ENCODE results near the gene NAV1. TPM values are rescaled to one million over a fixed set of nuclear protein-coding genes. Genes with fewer than 3 reads are reported as not detected.

NAV1 gene
- polyA plus RNA-seq, 4 donors, result 0.67 to 6.4 (median 3.4) TPM

DNA sequence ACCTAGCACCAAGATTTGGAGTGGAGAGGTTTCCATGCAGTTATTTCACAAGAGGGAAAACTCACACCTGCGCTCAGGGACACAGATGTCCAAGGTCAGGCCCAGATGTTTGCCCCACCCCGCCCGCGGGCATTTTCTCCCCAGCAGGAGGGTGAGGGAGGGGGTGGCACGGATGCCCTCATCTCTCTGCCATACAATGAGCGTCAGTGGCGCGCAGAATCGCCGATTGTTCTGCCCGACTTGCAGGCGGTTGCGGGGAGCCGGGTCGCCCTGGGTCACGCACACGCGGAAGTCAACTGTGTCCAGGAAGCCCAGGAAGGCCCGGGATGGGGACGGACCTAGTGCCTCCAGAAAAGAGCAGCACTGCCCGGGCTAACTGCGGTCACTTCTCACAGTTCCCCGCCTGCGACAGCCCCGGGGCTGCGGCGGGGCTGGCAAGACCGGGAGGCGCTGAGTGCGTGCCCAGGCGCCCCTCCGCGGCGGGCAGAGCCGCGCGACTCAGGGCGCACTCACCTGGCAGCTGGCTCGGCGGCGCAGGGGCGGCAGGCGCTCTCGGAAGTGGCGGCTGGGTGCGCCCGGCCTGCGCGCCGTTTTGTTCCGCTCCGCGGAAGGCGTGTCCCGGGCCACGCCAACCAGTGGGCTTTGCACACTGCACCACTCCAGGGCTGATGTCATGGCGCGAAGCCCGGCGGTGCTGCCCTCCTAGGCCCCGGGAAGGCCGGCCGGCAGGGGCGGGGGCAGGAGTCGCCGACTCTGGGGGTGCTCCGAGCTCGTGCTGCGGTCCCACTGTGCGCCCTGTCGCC is 32.2 kb upstream of the NAV1 start, which contains the start of gene CSRP1:
TSS of gene CSRP1 (minus strand) at position 567 of the 803 bp plus-strand sequence. CDS start 10,820 bp downstream, outside the sequence.
- no peak for FAIRE-seq
- WGBS, 3 donors, result 1% methylated on average over 61 to 71 of the region's 71 CpGs
- H3K4me1 ChIP-seq (ENCODE audit: control insufficient read depth in 3 of 3, insufficient read depth in 2 of 3, low read depth in 1 of 3, low read length in 2 of 3), result peaks cover 4 to 48% (median 4%) of the 10 kb centered on the region in 3 donors

DNA sequence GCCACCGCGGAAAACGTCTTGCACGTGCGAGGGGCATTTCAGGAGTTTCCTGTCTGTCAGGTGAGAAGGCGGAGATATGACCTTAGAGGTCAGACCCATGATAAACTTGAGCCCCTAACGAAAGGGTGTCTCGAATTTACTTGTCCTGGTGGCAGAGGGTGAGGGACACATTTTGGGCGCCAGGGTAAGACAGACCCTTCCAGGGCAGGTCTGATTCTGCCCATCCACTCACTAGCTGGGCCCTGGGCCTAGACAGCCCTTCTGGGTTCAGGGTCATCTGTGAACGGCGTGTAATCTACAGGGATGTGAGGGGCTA is 31.6 kb upstream of the NAV1 start:
- H3K27me3 ChIP-seq (ENCODE audit: control insufficient read depth in 3 of 3, insufficient read depth in 3 of 3, low read length in 3 of 3), result no peaks in the 10 kb centered on the region
- peak overlapping the region; percentile 70 to 81 (median 79) for H3K27ac ChIP-seq (ENCODE audit: low read depth in 1 of 3, low read length in 2 of 3)
- DNase-seq (no peak), FAIRE-seq (no peak)
- H3K36me3 ChIP-seq (ENCODE audit: control insufficient read depth in 3 of 3, insufficient read depth in 2 of 3, low read depth in 1 of 3, low read length in 3 of 3), result peaks cover 0 to 7% (median 0%) of the 10 kb centered on the region in 3 donors
- H3K9me3 ChIP-seq (ENCODE audit: control insufficient read depth in 2 of 2, insufficient read depth in 1 of 2, low read depth in 1 of 2, low read length in 1 of 2), result no peaks in the 10 kb centered on the region
- H3K4me3 ChIP-seq (ENCODE audit: low read depth in 1 of 3, low read length in 3 of 3), result peak overlapping the region; percentile 66 to 88 (median 80)
- WGBS, 3 donors, result 22 to 26% (median 23%) methylated on average over 11 of the region's 11 CpGs
- H3K4me1 ChIP-seq (ENCODE audit: control insufficient read depth in 3 of 3, insufficient read depth in 2 of 3, low read depth in 1 of 3, low read length in 2 of 3), result peaks cover 4 to 48% (median 4%) of the 10 kb centered on the region in 3 donors

More for the DNA sequence above, 32.2 kb upstream of the NAV1 start, which contains the start of gene CSRP1:
- H3K36me3 ChIP-seq (ENCODE audit: control insufficient read depth in 3 of 3, insufficient read depth in 2 of 3, low read depth in 1 of 3, low read length in 3 of 3), result peaks cover 0 to 9% (median 0%) of the 10 kb centered on the region in 3 donors
- peak; percentile 85 to 94 for DNase-seq
- H3K4me3 ChIP-seq (ENCODE audit: low read depth in 1 of 3, low read length in 3 of 3), result peak within 1 kb of the TSS; percentile 66 to 88 (median 80)
- no peaks in the 10 kb centered on the region for H3K27me3 ChIP-seq (ENCODE audit: control insufficient read depth in 3 of 3, insufficient read depth in 3 of 3, low read length in 3 of 3)
- peak within 1 kb of the TSS; percentile 79 to 81 (median 81) for H3K27ac ChIP-seq (ENCODE audit: low read depth in 1 of 3, low read length in 2 of 3)
- H3K9me3 ChIP-seq (ENCODE audit: control insufficient read depth in 2 of 2, insufficient read depth in 1 of 2, low read depth in 1 of 2, low read length in 1 of 2), result no peaks in the 10 kb centered on the region

- Histone ChIP-seq H3K27me3 (ENCODE audit: control insufficient read depth in 3 of 3, insufficient read depth in 3 of 3, low read length in 3 of 3) (no peaks in the 10 kb centered on the region), H3K4me1 (ENCODE audit: control insufficient read depth in 3 of 3, insufficient read depth in 2 of 3, low read depth in 1 of 3, low read length in 2 of 3) (peaks cover 4 to 47% (median 4%) of the 10 kb centered on the region in 3 donors), H3K9me3 (ENCODE audit: control insufficient read depth in 2 of 2, insufficient read depth in 1 of 2, low read depth in 1 of 2, low read length in 1 of 2) (no peaks in the 10 kb centered on the region), H3K36me3 (ENCODE audit: control insufficient read depth in 3 of 3, insufficient read depth in 2 of 3, low read depth in 1 of 3, low read length in 3 of 3) (peaks cover 0 to 3% (median 0%) of the 10 kb centered on the region in 3 donors), H3K27ac (ENCODE audit: low read depth in 1 of 3, low read length in 2 of 3) (no peak overlapping the region), H3K4me3 (ENCODE audit: low read depth in 1 of 3, low read length in 3 of 3) (no peak overlapping the region)
- 89 to 97% (median 95%) methylated on average over 2 of the region's 2 CpGs for WGBS, 3 donors
- DNase-seq (no peak), FAIRE-seq (no peak)
Measured at GRCh38 chr1:201508809-201509208, 30.1 kb upstream of the NAV1 start.

DNA sequence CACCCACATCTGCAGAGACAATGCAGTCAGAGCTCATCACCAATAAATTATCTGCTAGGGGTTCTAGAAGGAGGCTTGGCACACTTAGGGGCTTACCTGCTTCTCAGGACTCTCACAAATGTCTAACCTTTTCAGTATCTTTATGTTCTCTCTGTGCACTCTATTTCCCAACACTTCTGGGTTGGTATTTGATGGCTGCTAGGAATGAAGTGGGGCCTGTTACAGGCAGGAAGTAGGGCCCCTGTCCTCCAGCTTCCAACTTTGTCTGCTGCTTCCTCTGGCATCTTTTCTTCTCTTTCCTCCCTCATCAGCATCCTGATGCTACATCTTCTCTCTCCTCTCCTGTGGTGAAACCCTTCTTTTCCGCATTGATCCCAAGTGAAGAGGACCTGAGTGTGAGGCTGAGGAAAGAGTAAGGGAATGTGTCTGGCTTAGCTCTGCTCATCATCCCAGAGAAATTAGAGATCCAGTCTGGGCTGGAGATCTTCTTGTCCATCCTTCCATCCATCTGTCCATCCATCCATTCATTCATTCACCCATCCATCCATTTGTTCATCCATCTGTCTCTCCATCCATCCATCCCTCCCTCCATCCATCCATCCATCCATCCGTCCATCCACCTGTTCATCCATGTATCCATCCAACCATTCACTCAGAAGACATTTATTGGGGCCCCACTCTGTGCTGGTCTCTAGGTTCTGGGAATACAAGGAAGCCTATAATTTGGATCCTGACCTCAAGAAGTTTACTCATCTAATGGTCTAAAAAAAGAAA is 29.1 kb upstream of the NAV1 start:
- 94 to 97% (median 95%) methylated on average over 2 of the region's 2 CpGs for WGBS, 3 donors
- no peak for FAIRE-seq
- peaks cover 4 to 39% (median 4%) of the 10 kb centered on the region in 3 donors for H3K4me1 ChIP-seq (ENCODE audit: control insufficient read depth in 3 of 3, insufficient read depth in 2 of 3, low read depth in 1 of 3, low read length in 2 of 3)

DNA sequence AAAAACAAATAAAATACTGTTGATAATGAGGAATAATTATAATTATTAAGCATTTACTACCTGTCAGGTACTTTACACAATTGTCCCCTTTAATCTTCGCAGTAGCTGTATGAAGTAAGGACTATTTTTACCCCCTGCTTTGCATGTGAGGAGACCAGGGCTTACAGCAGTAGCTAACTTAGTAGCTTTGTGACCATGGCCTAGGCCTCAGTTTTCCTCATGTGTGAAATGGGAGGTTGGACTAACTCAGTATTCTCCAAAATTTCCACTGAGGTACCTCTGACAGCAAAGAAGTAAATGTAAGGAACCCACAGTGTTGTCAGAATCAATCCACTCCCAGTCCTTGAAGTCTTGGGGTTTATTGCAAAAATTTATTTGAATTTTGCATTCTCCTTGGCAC is 28.2 kb upstream of the NAV1 start:
- H3K4me3 ChIP-seq (ENCODE audit: low read depth in 1 of 3, low read length in 3 of 3), result no peak overlapping the region
- no peaks in the 10 kb centered on the region for H3K27me3 ChIP-seq (ENCODE audit: control insufficient read depth in 3 of 3, insufficient read depth in 3 of 3, low read length in 3 of 3)
- no peak overlapping the region for H3K27ac ChIP-seq (ENCODE audit: low read depth in 1 of 3, low read length in 2 of 3)
- H3K4me1 ChIP-seq (ENCODE audit: control insufficient read depth in 3 of 3, insufficient read depth in 2 of 3, low read depth in 1 of 3, low read length in 2 of 3), result peaks cover 4 to 38% (median 4%) of the 10 kb centered on the region in 3 donors
- DNase-seq, result no peak
- H3K36me3 ChIP-seq (ENCODE audit: control insufficient read depth in 3 of 3, insufficient read depth in 2 of 3, low read depth in 1 of 3, low read length in 3 of 3), result peaks cover 0 to under 1% (median 0%) of the 10 kb centered on the region in 3 donors
- no peak for FAIRE-seq
- WGBS, 3 donors, result 89 to 100% (median 100%) methylated on average over 1 of the region's 1 CpG
- no peaks in the 10 kb centered on the region for H3K9me3 ChIP-seq (ENCODE audit: control insufficient read depth in 2 of 2, insufficient read depth in 1 of 2, low read depth in 1 of 2, low read length in 1 of 2)

More for the DNA sequence above, 29.1 kb upstream of the NAV1 start:
- no peaks in the 10 kb centered on the region for H3K27me3 ChIP-seq (ENCODE audit: control insufficient read depth in 3 of 3, insufficient read depth in 3 of 3, low read length in 3 of 3)
- no peaks in the 10 kb centered on the region for H3K9me3 ChIP-seq (ENCODE audit: control insufficient read depth in 2 of 2, insufficient read depth in 1 of 2, low read depth in 1 of 2, low read length in 1 of 2)
- peaks cover 0 to 3% (median 0%) of the 10 kb centered on the region in 3 donors for H3K36me3 ChIP-seq (ENCODE audit: control insufficient read depth in 3 of 3, insufficient read depth in 2 of 3, low read depth in 1 of 3, low read length in 3 of 3)
- DNase-seq, result no peak
- H3K27ac ChIP-seq (ENCODE audit: low read depth in 1 of 3, low read length in 2 of 3), result no peak overlapping the region
- H3K4me3 ChIP-seq (ENCODE audit: low read depth in 1 of 3, low read length in 3 of 3), result no peak overlapping the region

GRCh38 chr1:201511396-201511940 is 27.5 kb upstream of the NAV1 start:
- no peak overlapping the region for H3K4me3 ChIP-seq (ENCODE audit: low read depth in 1 of 3, low read length in 3 of 3)
- DNase-seq (no peak), FAIRE-seq (no peak)
- no peaks in the 10 kb centered on the region for H3K9me3 ChIP-seq (ENCODE audit: control insufficient read depth in 2 of 2, insufficient read depth in 1 of 2, low read depth in 1 of 2, low read length in 1 of 2)
- H3K27me3 ChIP-seq (ENCODE audit: control insufficient read depth in 3 of 3, insufficient read depth in 3 of 3, low read length in 3 of 3), result no peaks in the 10 kb centered on the region
- H3K4me1 ChIP-seq (ENCODE audit: control insufficient read depth in 3 of 3, insufficient read depth in 2 of 3, low read depth in 1 of 3, low read length in 2 of 3), result peaks cover 2 to 32% (median 4%) of the 10 kb centered on the region in 3 donors
- 77 to 81% (median 78%) methylated on average over 6 of the region's 6 CpGs for WGBS, 3 donors
- H3K36me3 ChIP-seq (ENCODE audit: control insufficient read depth in 3 of 3, insufficient read depth in 2 of 3, low read depth in 1 of 3, low read length in 3 of 3), result no peaks in the 10 kb centered on the region
- peak overlapping the region in 2 of 3 donors; percentile 30 to 58 for H3K27ac ChIP-seq (ENCODE audit: low read depth in 1 of 3, low read length in 2 of 3)

- Histone ChIP-seq H3K9me3 (ENCODE audit: control insufficient read depth in 2 of 2, insufficient read depth in 1 of 2, low read depth in 1 of 2, low read length in 1 of 2) (no peaks in the 10 kb centered on the region), H3K4me3 (ENCODE audit: low read depth in 1 of 3, low read length in 3 of 3) (no peak overlapping the region), H3K4me1 (ENCODE audit: control insufficient read depth in 3 of 3, insufficient read depth in 2 of 3, low read depth in 1 of 3, low read length in 2 of 3) (peaks cover 2 to 30% (median 4%) of the 10 kb centered on the region in 3 donors), H3K27me3 (ENCODE audit: control insufficient read depth in 3 of 3, insufficient read depth in 3 of 3, low read length in 3 of 3) (no peaks in the 10 kb centered on the region), H3K27ac (ENCODE audit: low read depth in 1 of 3, low read length in 2 of 3) (peak overlapping the region in 2 of 3 donors; percentile 55 to 58), H3K36me3 (ENCODE audit: control insufficient read depth in 3 of 3, insufficient read depth in 2 of 3, low read depth in 1 of 3, low read length in 3 of 3) (no peaks in the 10 kb centered on the region)
- DNase-seq, result peak in 1 of 2 donors; percentile 38
- 40 to 85% (median 65%) methylated on average over 6 of the region's 6 CpGs for WGBS, 3 donors
- FAIRE-seq, result no peak
Measured at GRCh38 chr1:201511941-201512539, 26.9 kb upstream of the NAV1 start.
